PC-3 (cell line): ENCODE measurements around the gene CATSPERE.

Source experiments
- CTCF ChIP-seq: fragments of 300-600 bp; sonication (generic); conservative IDR thresholded peaks from 2 replicates; pipeline ENCODE4 v1.5.1; 2017; ENCODE audit warnings: antibody characterized with exemption, low read depth, mild to moderate bottlenecking, low read length
- EZH2phosphoT487 ChIP-seq: fragments of 300-600 bp; sonication (generic); IDR thresholded peaks from 2 replicates; pipeline ENCODE4 v1.6.1; 2018; ENCODE audit warnings: mild to moderate bottlenecking, antibody characterized with exemption, low read length, borderline replicate concordance

DNA sequence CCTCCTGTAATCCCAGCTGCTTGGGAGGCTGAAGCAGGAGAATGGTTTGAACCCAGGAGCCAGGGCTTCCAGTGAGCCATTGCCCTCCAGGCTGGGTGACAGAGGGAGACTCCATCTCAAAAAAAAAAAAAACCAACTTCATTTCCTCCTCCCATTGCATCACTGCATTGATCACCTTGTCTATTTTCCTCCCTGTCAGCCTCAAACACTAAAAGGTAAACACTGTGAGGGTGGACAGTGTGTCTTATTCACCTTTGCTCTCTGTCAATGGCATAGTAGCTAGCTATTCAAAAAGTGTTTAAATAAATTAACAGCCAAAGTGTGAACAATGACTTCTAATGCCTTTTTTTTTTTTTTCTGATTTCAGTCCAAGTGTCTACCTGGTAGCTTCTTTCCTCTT lies 178.5 kb downstream of the CATSPERE start:
- no peak for TF ChIP-seq EZH2phosphoT487
- TF ChIP-seq CTCF, result no peak
